Endothelial cell of umbilical vein (primary cell): ENCODE results near the gene GPR137B.

ENCODE experiments used
- POLR2A ChIP-seq: IDR thresholded peaks from 2 replicates; pipeline ENCODE4 v1.6.1; 2012; ENCODE audit warnings: low read depth, mild to moderate bottlenecking, control low read depth, low read length
- POLR2AphosphoS5 ChIP-seq: IDR thresholded peaks from 2 replicates; pipeline ENCODE4 v1.6.1; 2012; ENCODE audit warnings: low read depth, mild to moderate bottlenecking, control low read depth, low read length, moderate library complexity; ENCODE audit not compliant: insufficient read depth
- TF ChIP-seq, protein P1 (sequence below), 2 donors: IDR thresholded peaks; 1 replicate in 1 of 2; 2 replicates in 1 of 2; pipeline ENCODE4 v1.5.1; 2011; ENCODE audit warnings: low read length in 2 of 2, mild to moderate bottlenecking in 2 of 2, moderate library complexity in 2 of 2, control low read depth in 1 of 2, inconsistent platforms in 1 of 2, low read depth in 1 of 2; ENCODE audit not compliant: insufficient read depth in 1 of 2; ENCODE audit errors: extremely low read depth in 1 of 2
- TF ChIP-seq, protein P2 (sequence below): IDR thresholded peaks from 2 replicates; pipeline ENCODE4 v1.6.1; 2011; ENCODE audit not compliant: insufficient read depth, insufficient read length

DNA sequence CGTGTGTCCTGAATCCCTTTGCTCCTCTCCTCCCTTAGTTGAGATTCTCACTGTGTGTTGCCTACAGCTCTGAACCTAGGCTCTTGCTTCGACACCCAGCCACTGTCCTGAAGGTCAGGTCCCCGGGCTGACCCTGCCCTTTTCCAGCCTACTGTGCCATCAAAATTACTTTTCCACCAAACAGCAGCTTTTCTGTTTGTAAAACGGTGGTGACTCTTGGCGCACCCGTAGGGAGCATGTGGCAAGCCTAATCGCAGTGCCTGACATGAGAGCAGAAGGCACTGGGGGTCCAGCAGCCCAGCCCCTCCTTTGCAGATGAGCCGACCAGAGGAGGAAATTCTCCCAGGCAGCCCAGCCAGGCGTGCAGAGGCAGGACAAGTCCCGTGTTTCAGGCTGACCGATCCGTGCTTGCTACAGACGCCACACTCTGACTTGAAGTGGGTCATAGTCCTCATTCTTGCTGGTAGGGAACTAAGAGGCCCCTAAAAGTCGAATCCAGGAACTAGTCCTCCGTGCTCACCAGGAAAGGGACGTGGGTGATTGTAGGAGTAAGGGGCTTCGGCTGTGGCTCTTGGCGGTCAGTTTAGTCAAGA, 6.8 kb downstream of the GPR137B start:
- TF ChIP-seq, protein P1, sequence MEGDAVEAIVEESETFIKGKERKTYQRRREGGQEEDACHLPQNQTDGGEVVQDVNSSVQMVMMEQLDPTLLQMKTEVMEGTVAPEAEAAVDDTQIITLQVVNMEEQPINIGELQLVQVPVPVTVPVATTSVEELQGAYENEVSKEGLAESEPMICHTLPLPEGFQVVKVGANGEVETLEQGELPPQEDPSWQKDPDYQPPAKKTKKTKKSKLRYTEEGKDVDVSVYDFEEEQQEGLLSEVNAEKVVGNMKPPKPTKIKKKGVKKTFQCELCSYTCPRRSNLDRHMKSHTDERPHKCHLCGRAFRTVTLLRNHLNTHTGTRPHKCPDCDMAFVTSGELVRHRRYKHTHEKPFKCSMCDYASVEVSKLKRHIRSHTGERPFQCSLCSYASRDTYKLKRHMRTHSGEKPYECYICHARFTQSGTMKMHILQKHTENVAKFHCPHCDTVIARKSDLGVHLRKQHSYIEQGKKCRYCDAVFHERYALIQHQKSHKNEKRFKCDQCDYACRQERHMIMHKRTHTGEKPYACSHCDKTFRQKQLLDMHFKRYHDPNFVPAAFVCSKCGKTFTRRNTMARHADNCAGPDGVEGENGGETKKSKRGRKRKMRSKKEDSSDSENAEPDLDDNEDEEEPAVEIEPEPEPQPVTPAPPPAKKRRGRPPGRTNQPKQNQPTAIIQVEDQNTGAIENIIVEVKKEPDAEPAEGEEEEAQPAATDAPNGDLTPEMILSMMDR (IDR thresholded peaks at IDR 0.05; ENCODE audit: extremely low read depth in 1 of 2, insufficient read depth in 1 of 2, low read depth in 1 of 2, low read length in 2 of 2): no peak
- TF ChIP-seq POLR2A: no peak
- TF ChIP-seq POLR2AphosphoS5: no peak
- TF ChIP-seq, protein P2, sequence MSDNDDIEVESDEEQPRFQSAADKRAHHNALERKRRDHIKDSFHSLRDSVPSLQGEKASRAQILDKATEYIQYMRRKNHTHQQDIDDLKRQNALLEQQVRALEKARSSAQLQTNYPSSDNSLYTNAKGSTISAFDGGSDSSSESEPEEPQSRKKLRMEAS: no peak
